GM23338 (cell line): ENCODE results near the gene CACNA1C. TPM values are rescaled to one million over a fixed set of nuclear protein-coding genes. Genes with fewer than 3 reads are reported as not detected.

ENCODE experiments used
- ATAC-seq: fragments of 200-7000 bp; cut with Tn5 transposase; 3 replicates; pipeline ENCODE4 v1.9.1; 2020
- DNase-seq: peaks from one replicate; pipeline ENCODE4 v3.0.0-alpha.2; 2015; ENCODE audit warnings: low spot score
- H2AFZ ChIP-seq: fragments of 200-600 bp; sonication (generic); 2 replicates; pipeline ENCODE4 v1.8.0; 2016; ENCODE audit warnings: antibody characterized with exemption, mild to moderate bottlenecking, moderate library complexity
- H3F3A ChIP-seq: fragments of 200-600 bp; sonication (generic); replicated peaks from 2 replicates; pipeline ENCODE4 v1.8.0; 2017; ENCODE audit warnings: antibody characterized with exemption, mixed run types, low read depth
- H3K27ac ChIP-seq: fragments of 200-600 bp; sonication (generic); 2 replicates; pipeline ENCODE4 v1.6.1; 2016; ENCODE audit warnings: low read depth
- H3K27me3 ChIP-seq: fragments of 200-600 bp; sonication (generic); 2 replicates; pipeline ENCODE4 v1.8.0; 2016; ENCODE audit warnings: mild to moderate bottlenecking, mixed run types, moderate library complexity; ENCODE audit not compliant: insufficient read depth
- H3K36me3 ChIP-seq: fragments of 200-600 bp; sonication (generic); 2 replicates; pipeline ENCODE4 v1.8.0; 2016; ENCODE audit warnings: mild to moderate bottlenecking; ENCODE audit not compliant: insufficient read depth
- H3K4me1 ChIP-seq: fragments of 200-600 bp; sonication (generic); 2 replicates; pipeline ENCODE4 v1.8.0; 2016; ENCODE audit warnings: mild to moderate bottlenecking, moderate library complexity; ENCODE audit not compliant: insufficient read depth
- H3K4me2 ChIP-seq: fragments of 200-600 bp; sonication (generic); 2 replicates; pipeline ENCODE4 v1.7.1; 2017; ENCODE audit warnings: mixed run types
- H3K4me3 ChIP-seq: fragments of 200-600 bp; sonication (generic); 2 replicates; pipeline ENCODE4 v1.6.1; 2016; ENCODE audit warnings: mixed run types
- H3K79me2 ChIP-seq: fragments of 200-600 bp; sonication (generic); replicated peaks from 2 replicates; pipeline ENCODE4 v1.8.0; 2017; ENCODE audit warnings: mild to moderate bottlenecking; ENCODE audit not compliant: insufficient read depth
- H3K9me2 ChIP-seq: fragments of 200-600 bp; sonication (generic); 2 replicates; pipeline ENCODE4 v1.8.0; 2017; ENCODE audit not compliant: insufficient read depth
- H4K20me1 ChIP-seq: fragments of 200-600 bp; sonication (generic); replicated peaks from 2 replicates; pipeline ENCODE4 v1.8.0; 2017; ENCODE audit warnings: mild to moderate bottlenecking; ENCODE audit not compliant: insufficient read depth
- H3K27ac Mint-ChIP-seq: 2 replicates; pipeline ENCODE4 v1.8.0; 2020; ENCODE audit warnings: inconsistent platforms, mild to moderate bottlenecking, moderate library complexity, mixed read lengths
- H3K27me3 Mint-ChIP-seq: 3 replicates; pipeline ENCODE4 v1.8.0; 2022; ENCODE audit warnings: low read depth, mild to moderate bottlenecking, moderate library complexity, mixed read lengths, inconsistent platforms; ENCODE audit not compliant: insufficient read depth, poor library complexity
- H3K36me3 Mint-ChIP-seq: 3 replicates; pipeline ENCODE4 v1.8.0; 2021; ENCODE audit warnings: low read depth, mild to moderate bottlenecking, inconsistent platforms, moderate library complexity, mixed read lengths
- H3K4me1 Mint-ChIP-seq: 3 replicates; pipeline ENCODE4 v1.8.0; 2020; ENCODE audit warnings: mild to moderate bottlenecking, inconsistent platforms, mixed read lengths
- H3K4me3 Mint-ChIP-seq: 3 replicates; pipeline ENCODE4 v1.8.0; 2021; ENCODE audit warnings: moderate library complexity, mild to moderate bottlenecking, inconsistent platforms, mixed read lengths
- H3K9me3 Mint-ChIP-seq: 3 replicates; pipeline ENCODE4 v1.8.0; 2020; ENCODE audit warnings: moderate library complexity, mild to moderate bottlenecking, inconsistent platforms, mixed read lengths
- CREB1 ChIP-seq: fragments of 250-450 bp; sonication (Bioruptor Pico); IDR thresholded peaks from 2 replicates; pipeline ENCODE4 v1.5.0; 2020; ENCODE audit warnings: low read depth, mild to moderate bottlenecking, moderate library complexity
- CTCF ChIP-seq, 2 experiments: fragments of 200-600 bp in 1 of 2; sonication (generic) in 1 of 2; conservative IDR thresholded peaks; 2 replicates each; pipeline versions ENCODE4 v1.5.1 to v1.6.1; 2016 to 2017; ENCODE audit warnings: antibody characterized with exemption in 2 of 2, low read depth in 2 of 2, mild to moderate bottlenecking in 2 of 2, moderate library complexity in 1 of 2
- ETS1 ChIP-seq: IDR thresholded peaks from 2 replicates; pipeline ENCODE4 v1.6.1; 2016; ENCODE audit warnings: antibody characterized with exemption
- EZH2 ChIP-seq: fragments of 200-600 bp; sonication (generic); IDR thresholded peaks from one replicate; pipeline ENCODE4 v1.8.0; 2017; ENCODE audit warnings: antibody characterized with exemption, mild to moderate bottlenecking, low read depth; ENCODE audit not compliant: unreplicated experiment
- EZH2phosphoT487 ChIP-seq: fragments of 200-600 bp; sonication (generic); IDR thresholded peaks from one replicate; pipeline ENCODE4 v1.8.1; 2018; ENCODE audit warnings: antibody characterized with exemption; ENCODE audit not compliant: unreplicated experiment
- JUNB ChIP-seq: IDR thresholded peaks from one replicate; pipeline ENCODE4 v1.6.1; 2016; ENCODE audit warnings: antibody characterized with exemption; ENCODE audit not compliant: unreplicated experiment
- NANOG ChIP-seq: IDR thresholded peaks from 2 replicates; pipeline ENCODE4 v1.6.1; 2016; ENCODE audit warnings: antibody characterized with exemption, borderline replicate concordance
- REST ChIP-seq: IDR thresholded peaks from one replicate; pipeline ENCODE4 v1.6.1; 2018; ENCODE audit warnings: antibody characterized with exemption; ENCODE audit not compliant: unreplicated experiment
- STAT1 ChIP-seq: IDR thresholded peaks from one replicate; pipeline ENCODE4 v1.6.1; 2016; ENCODE audit warnings: antibody characterized with exemption; ENCODE audit not compliant: unreplicated experiment
- ZNF114 ChIP-seq: fragments of 250-450 bp; sonication (Bioruptor Pico); IDR thresholded peaks from 2 replicates; pipeline ENCODE4 v1.5.0; 2020; ENCODE audit warnings: mild to moderate bottlenecking, moderate library complexity
- ZNF331 ChIP-seq: fragments of 250-450 bp; sonication (Bioruptor Pico); IDR thresholded peaks from 2 replicates; pipeline ENCODE4 v1.5.0; 2020; ENCODE audit warnings: low read depth, mild to moderate bottlenecking, moderate library complexity
- polyA plus RNA-seq: library from polyadenylated mRNA; unstranded; fragments of >200 nt; fragmentation: Nextera tagmentation; extraction: Ambion mirVana; gene quantifications from 2 replicates; pipeline ENCODE4 v1.2.1, GENCODE V29; 2016
- total RNA-seq: library from RNA; depleted of rRNA; stranded (reverse); fragments of >200 nt; shearing (Covaris generic); gene quantifications from 2 replicates; pipeline ENCODE4 v1.2.3, GENCODE V29; 2014

The CACNA1C gene
- total and polyA plus RNA-seq, 2 experiments from 2014 or later: 0.78 to 2.1 TPM

- Histone ChIP-seq H3K4me3 (no peak overlapping the region), H3K27ac (no peak overlapping the region), H4K20me1 (no peaks in the 10 kb centered on the region), H3K79me2 (no peaks in the 10 kb centered on the region), H3K9me2 (0 out of 2 replicates have a peak, but pooled peaks cover 5% of the 10 kb centered on the region), H3K27me3 (no peaks in the 10 kb centered on the region), H3K4me1 (peaks cover 19% of the 10 kb centered on the region), H3F3A (no peaks in the 10 kb centered on the region), H3K4me2 (no peak overlapping the region), H3K36me3 (no peaks in the 10 kb centered on the region), H2AFZ (no peak overlapping the region)
- H3K27ac Mint-ChIP-seq: no peak overlapping the region
- no peak overlapping the region for H3K4me3 Mint-ChIP-seq
- ATAC-seq (no peak), DNase-seq (no peak)
- no peaks in the 10 kb centered on the region for H3K36me3 Mint-ChIP-seq
- H3K4me1 Mint-ChIP-seq: peaks cover 77% of the 10 kb centered on the region
- no peak for TF ChIP-seq CREB1 (CRISPR knock-in tag)
- no peak for TF ChIP-seq ZNF114
- no peak for TF ChIP-seq EZH2
- peaks cover 8% of the 10 kb centered on the region for H3K27me3 Mint-ChIP-seq
- H3K9me3 Mint-ChIP-seq: no peaks in the 10 kb centered on the region; the same call in 2 of the 3 replicates
Observed at GRCh38 chr12:2286047-2286446, 233.3 kb downstream of the CACNA1C start.

GRCh38 chr12:2286461-2287131 lies 233.8 kb downstream of the CACNA1C start:
- H4K20me1 ChIP-seq: no peaks in the 10 kb centered on the region
- peaks cover 19% of the 10 kb centered on the region for H3K4me1 ChIP-seq
- DNase-seq (no peak), ATAC-seq (no peak)
- 0 out of 2 replicates have a peak, but pooled peaks cover 5% of the 10 kb centered on the region for H3K9me2 ChIP-seq
- no peak overlapping the region for H3K4me3 Mint-ChIP-seq
- no peaks in the 10 kb centered on the region for H3K27me3 ChIP-seq
- no peak overlapping the region for H3K4me2 ChIP-seq
- no peak overlapping the region for H3K27ac ChIP-seq
- no peak overlapping the region for H3K4me3 ChIP-seq
- H3K36me3 ChIP-seq: no peaks in the 10 kb centered on the region
- no peaks in the 10 kb centered on the region for H3F3A ChIP-seq
- peaks cover 77% of the 10 kb centered on the region for H3K4me1 Mint-ChIP-seq
- H2AFZ ChIP-seq: no peak overlapping the region
- H3K27ac Mint-ChIP-seq: no peak overlapping the region
- peaks cover 8% of the 10 kb centered on the region for H3K27me3 Mint-ChIP-seq
- H3K36me3 Mint-ChIP-seq: no peaks in the 10 kb centered on the region
- H3K79me2 ChIP-seq: no peaks in the 10 kb centered on the region
- no peaks in the 10 kb centered on the region; the same call in 2 of the 3 replicates for H3K9me3 Mint-ChIP-seq
- TF ChIP-seq NANOG: no peak
- TF ChIP-seq ETS1: no peak
- TF ChIP-seq CREB1 (CRISPR knock-in tag): no peak
- TF ChIP-seq CTCF (conservative IDR thresholded peaks at IDR 0.05; ENCODE audit: low read depth in 2 of 2): no peak
- TF ChIP-seq EZH2phosphoT487: no peak
- TF ChIP-seq ZNF331 (CRISPR knock-in tag): no peak
- TF ChIP-seq JUNB: no peak
- no peak for TF ChIP-seq REST
- TF ChIP-seq ZNF114: no peak
- TF ChIP-seq STAT1: no peak
